Esophagus muscularis mucosa (tissue), 4 donors: ENCODE data around the gene BAZ2B. TPM values are rescaled to one million over a fixed set of nuclear protein-coding genes. Genes with fewer than 3 reads are reported as not detected.
A peak's percentile ranks its signal among the peaks of the same experiment; 100 is the strongest.

Experiments
- DNase-seq: peaks from one replicate; pipeline ENCODE4 v3.0.0-alpha.2; 2017; ENCODE audit errors: extremely low spot score
- H3K27ac ChIP-seq, 4 donors: fragments of 200-600 bp; sonication (generic); replicated peaks in 1 of 4; 1 replicate in 3 of 4; 2 replicates in 1 of 4; pipeline ENCODE4 v1.5.1; 2016 to 2019; ENCODE audit warnings: mild to moderate bottlenecking in 1 of 4
- H3K27me3 ChIP-seq, 4 donors: fragments of 200-600 bp; sonication (generic); one replicate each; pipeline versions ENCODE4 v1.5.1 to v1.6.0; 2016 to 2019
- H3K36me3 ChIP-seq, 4 donors: fragments of 200-600 bp; sonication (generic); one replicate each; pipeline ENCODE4 v1.5.1; 2016 to 2019
- H3K4me1 ChIP-seq, 4 donors: fragments of 200-600 bp; sonication (generic); one replicate each; pipeline ENCODE4 v1.5.1; 2016 to 2019
- H3K4me3 ChIP-seq, 4 donors: fragments of 200-600 bp; sonication (generic); 1 replicate in 2 of 4; 2 replicates in 2 of 4; pipeline ENCODE4 v1.5.1; 2016 to 2019; ENCODE audit warnings: mild to moderate bottlenecking in 4 of 4, moderate library complexity in 1 of 4
- H3K9me3 ChIP-seq, 4 donors: fragments of 200-600 bp; sonication (generic); 1 replicate in 3 of 4; 2 replicates in 1 of 4; pipeline ENCODE4 v1.5.1; 2016 to 2019
- CTCF ChIP-seq, 3 experiments: fragments of 200-600 bp in 2 of 3; fragments of 450-650 bp in 1 of 3; sonication (generic) in 2 of 3; IDR thresholded peaks; one replicate each; pipeline ENCODE4 v1.5.1; 2017 to 2019; ENCODE audit warnings: antibody characterized with exemption in 3 of 3, mild to moderate bottlenecking in 2 of 3, moderate library complexity in 1 of 3
- EP300 ChIP-seq: sonication (generic); formaldehyde crosslinking; IDR thresholded peaks from one replicate; pipeline ENCODE4 v1.6.1; 2017; ENCODE audit warnings: antibody characterized with exemption
- POLR2A ChIP-seq: fragments of 450-650 bp; IDR thresholded peaks from one replicate; pipeline ENCODE4 v1.6.1; 2017; ENCODE audit warnings: antibody characterized with exemption, moderate library complexity, mild to moderate bottlenecking, low read depth
- POLR2AphosphoS5 ChIP-seq, 2 donors: sonication (generic); formaldehyde crosslinking; IDR thresholded peaks; one replicate each; pipeline ENCODE4 v1.6.1; 2017; ENCODE audit warnings: antibody characterized with exemption in 2 of 2
- whole genome bisulfite sequencing: methylation state at CpG from one replicate; pipeline ENCODE4 v1.1.5; 2018; 5-methylcytosine and 5-hydroxymethylcytosine counted together
- intact Hi-C: fragments of 100-400 bp; cut with DNase I; formaldehyde crosslinking; loops from one replicate; pipeline ENCODE4 v1.15.1; 2023
- total RNA-seq, 4 donors: library from RNA; depleted of rRNA; stranded (reverse); fragments of >200 nt; gene quantifications; one replicate each; pipeline versions ENCODE4 v1.1.0 to v1.2.1, GENCODE V29; 2016

BAZ2B gene
- total RNA-seq, 4 donors from 2014 or later: 76.3 to 97.2 (median 91.0) TPM

GRCh38 chr2:159525012-159525411, 91.3 kb downstream of the BAZ2B start:
- intact Hi-C loops: no loop called here
- TF ChIP-seq POLR2AphosphoS5 (IDR thresholded peaks at IDR 0.05) (no peak), EP300 (no peak), POLR2A (no peak), CTCF (IDR thresholded peaks at IDR 0.05) (no peak)
- 96% methylated on average over 3 of the region's 3 CpGs for WGBS
- no peaks in the 10 kb centered on the region for H3K4me1 ChIP-seq
- H3K27ac ChIP-seq: no peak overlapping the region
- no peaks in the 10 kb centered on the region for H3K9me3 ChIP-seq
- H3K27me3 ChIP-seq: no peaks in the 10 kb centered on the region
- DNase-seq: no peak
- H3K4me3 ChIP-seq: no peak overlapping the region
- peaks cover 0 to 8% (median 0%) of the 10 kb centered on the region in 4 donors for H3K36me3 ChIP-seq

- intact Hi-C loops: no loop called here
- H3K27me3 ChIP-seq: no peaks in the 10 kb centered on the region
- DNase-seq: no peak
- H3K4me3 ChIP-seq: no peak overlapping the region
- whole genome bisulfite sequencing: 85% methylated on average over 2 of the region's 2 CpGs
- peaks cover 13 to 26% (median 19%) of the 10 kb centered on the region in 4 donors for H3K4me1 ChIP-seq
- no peaks in the 10 kb centered on the region for H3K36me3 ChIP-seq
- no peaks in the 10 kb centered on the region for H3K9me3 ChIP-seq
- no peak for TF ChIP-seq POLR2AphosphoS5 (IDR thresholded peaks at IDR 0.05)
- no peak for TF ChIP-seq CTCF (IDR thresholded peaks at IDR 0.05)
- no peak for TF ChIP-seq EP300
- no peak for TF ChIP-seq POLR2A
- no peak overlapping the region for H3K27ac ChIP-seq
These were observed 95.1 kb downstream of the BAZ2B start for GRCh38 chr2:159521272-159521671.

GRCh38 chr2:159518321-159519005, 97.9 kb downstream of the BAZ2B start:
- no peak for TF ChIP-seq POLR2AphosphoS5 (IDR thresholded peaks at IDR 0.05)
- no peak for TF ChIP-seq CTCF (IDR thresholded peaks at IDR 0.05)
- TF ChIP-seq EP300: no peak
- no peak for TF ChIP-seq POLR2A
- no peak for DNase-seq
- Histone ChIP-seq H3K27ac (peak overlapping the region in 1 of 4 donors; percentile 15), H3K9me3 (no peaks in the 10 kb centered on the region), H3K4me3 (no peak overlapping the region), H3K27me3 (no peaks in the 10 kb centered on the region), H3K4me1 (peaks cover 19 to 37% (median 31%) of the 10 kb centered on the region in 4 donors), H3K36me3 (no peaks in the 10 kb centered on the region)
- intact Hi-C loops: no loop called here
- WGBS: 61% methylated on average over 3 of the region's 3 CpGs

- intact Hi-C loops: no loop called here
- H3K27ac ChIP-seq: peak overlapping the region; percentile 25 to 55 (median 40)
- no peak for DNase-seq
- H3K27me3 ChIP-seq: no peaks in the 10 kb centered on the region
- H3K36me3 ChIP-seq: no peaks in the 10 kb centered on the region
- WGBS: 4% methylated on average over 6 of the region's 6 CpGs
- TF ChIP-seq EP300: no peak
- no peak for TF ChIP-seq CTCF (IDR thresholded peaks at IDR 0.05)
- H3K9me3 ChIP-seq: no peaks in the 10 kb centered on the region
- peak overlapping the region; percentile 43 to 56 (median 48) for H3K4me3 ChIP-seq
- H3K4me1 ChIP-seq: peaks cover 19 to 44% (median 34%) of the 10 kb centered on the region in 4 donors
These were observed 100.0 kb downstream of the BAZ2B start for GRCh38 chr2:159516241-159516758.

- no peaks in the 10 kb centered on the region for H3K9me3 ChIP-seq
- intact Hi-C loops: no loop called here
- H3K4me1 ChIP-seq: peaks cover 19 to 44% (median 34%) of the 10 kb centered on the region in 4 donors
- H3K27ac ChIP-seq: no peak overlapping the region
- 71% methylated on average over 1 of the region's 1 CpG for WGBS
- no peak for DNase-seq
- peak overlapping the region in 3 of 4 donors; percentile 43 to 49 (median 46) for H3K4me3 ChIP-seq
- no peaks in the 10 kb centered on the region for H3K27me3 ChIP-seq
- TF ChIP-seq POLR2AphosphoS5 (IDR thresholded peaks at IDR 0.05): no peak
- no peak for TF ChIP-seq POLR2A
- TF ChIP-seq CTCF (IDR thresholded peaks at IDR 0.05): no peak
- TF ChIP-seq EP300: no peak
- no peaks in the 10 kb centered on the region for H3K36me3 ChIP-seq
These were observed 100.9 kb downstream of the BAZ2B start for GRCh38 chr2:159515441-159515840.
